RWPE1 (cell line): ENCODE results near the gene OR52B6.

ENCODE experiments used
- CTCF ChIA-PET: fragments of 350-600 bp; sonication (Branson Sonifier 250); formaldehyde crosslinking; extraction: SDS; loops from one replicate; lab custom pipeline; 2021; lab: Yijun Ruan, JAX
- POLR2A ChIA-PET: fragments of 400-600 bp; formaldehyde crosslinking; extraction: SDS; loops from one replicate; lab custom pipeline; 2020; ENCODE audit warnings: antibody characterized with exemption; ENCODE audit not compliant: low non-redundant PET; lab: Yijun Ruan, JAX
- DNase-seq: peaks from one replicate; pipeline ENCODE4 v3.0.0; 2012; ENCODE audit warnings: low spot score
- H3K27ac ChIP-seq: fragments of 450-650 bp; 2 replicates; pipeline ENCODE4 v1.5.1; 2017
- TF ChIP-seq, protein P1 (sequence below): fragments of 450-650 bp; conservative IDR thresholded peaks from 2 replicates; pipeline ENCODE4 v1.5.1; 2017; ENCODE audit warnings: low read depth, mild to moderate bottlenecking

Gene OR52B6

DNA sequence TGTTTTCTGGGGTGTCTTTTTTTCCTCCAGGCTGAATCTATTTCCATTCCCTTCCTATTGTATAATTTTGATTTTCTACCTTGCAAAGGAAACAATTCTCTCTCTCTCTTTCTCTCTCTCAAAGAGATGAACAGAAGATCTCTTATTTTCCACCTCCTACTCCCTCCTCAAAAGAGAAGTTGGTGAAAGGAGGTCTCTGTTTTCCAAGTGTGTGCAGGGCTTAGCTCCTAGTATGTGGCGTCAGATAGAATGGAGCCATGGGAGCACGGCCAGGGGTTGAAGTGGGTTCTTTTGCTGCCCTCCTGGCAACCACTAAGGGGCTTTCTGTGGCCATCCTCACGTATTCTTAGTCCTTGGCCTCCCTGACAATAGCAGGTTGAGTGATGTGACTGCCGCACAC is 44.6 kb downstream of the OR52B6 start:
- H3K27ac ChIP-seq, result no peak overlapping the region
- DNase-seq, result no peak
- ChIA-PET POLR2A (no interaction called here), CTCF (interaction anchor here (0.6 kb wide), 1 partner anchor 16 kb away, joined by 3 read pairs; no protein-coding TSS in a partner anchor)
- TF ChIP-seq, protein P1, sequence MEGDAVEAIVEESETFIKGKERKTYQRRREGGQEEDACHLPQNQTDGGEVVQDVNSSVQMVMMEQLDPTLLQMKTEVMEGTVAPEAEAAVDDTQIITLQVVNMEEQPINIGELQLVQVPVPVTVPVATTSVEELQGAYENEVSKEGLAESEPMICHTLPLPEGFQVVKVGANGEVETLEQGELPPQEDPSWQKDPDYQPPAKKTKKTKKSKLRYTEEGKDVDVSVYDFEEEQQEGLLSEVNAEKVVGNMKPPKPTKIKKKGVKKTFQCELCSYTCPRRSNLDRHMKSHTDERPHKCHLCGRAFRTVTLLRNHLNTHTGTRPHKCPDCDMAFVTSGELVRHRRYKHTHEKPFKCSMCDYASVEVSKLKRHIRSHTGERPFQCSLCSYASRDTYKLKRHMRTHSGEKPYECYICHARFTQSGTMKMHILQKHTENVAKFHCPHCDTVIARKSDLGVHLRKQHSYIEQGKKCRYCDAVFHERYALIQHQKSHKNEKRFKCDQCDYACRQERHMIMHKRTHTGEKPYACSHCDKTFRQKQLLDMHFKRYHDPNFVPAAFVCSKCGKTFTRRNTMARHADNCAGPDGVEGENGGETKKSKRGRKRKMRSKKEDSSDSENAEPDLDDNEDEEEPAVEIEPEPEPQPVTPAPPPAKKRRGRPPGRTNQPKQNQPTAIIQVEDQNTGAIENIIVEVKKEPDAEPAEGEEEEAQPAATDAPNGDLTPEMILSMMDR, result no peak

DNA sequence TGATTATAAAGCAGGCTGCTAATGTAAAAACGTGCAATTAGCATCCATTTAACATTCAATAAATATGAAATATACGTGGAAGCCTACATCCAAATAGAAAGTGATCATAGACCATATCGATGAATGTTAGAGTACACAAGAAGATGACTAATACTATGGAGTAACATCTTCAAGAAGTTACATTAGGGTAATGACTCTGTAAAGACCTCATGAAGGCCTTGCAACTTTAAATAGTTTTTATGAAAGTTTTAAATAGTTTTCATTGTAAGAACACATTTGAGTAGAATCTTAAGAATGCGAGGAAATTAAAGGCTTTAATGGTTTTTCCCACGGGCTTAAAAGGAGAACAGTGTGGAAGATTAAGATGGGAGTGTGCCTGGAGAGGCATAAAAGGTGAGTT is 45.5 kb downstream of the OR52B6 start:
- TF ChIP-seq, protein P1, result no peak
- POLR2A ChIA-PET, result no interaction called here
- H3K27ac ChIP-seq, result no peak overlapping the region
- CTCF ChIA-PET, result no interaction called here
- DNase-seq, result peak; percentile 32

DNA sequence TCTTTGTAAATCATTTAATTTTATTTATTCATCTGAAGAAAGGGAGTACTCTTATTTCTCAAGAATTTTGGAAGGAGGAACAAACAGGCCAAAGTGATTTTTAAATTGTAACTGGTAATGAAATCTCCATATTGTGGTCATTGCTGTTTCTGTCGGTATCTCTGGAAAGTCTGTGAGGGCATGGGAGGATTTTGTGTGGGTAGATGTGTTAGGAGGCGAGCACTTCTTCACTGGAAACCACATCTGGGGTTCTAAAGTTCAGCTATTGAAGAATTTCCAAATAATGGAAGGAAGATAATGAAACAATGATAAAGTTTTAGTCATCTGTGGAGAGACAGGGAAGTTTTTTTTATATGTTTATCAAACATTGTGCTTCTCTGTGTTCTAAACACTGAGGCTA is 50.7 kb downstream of the OR52B6 start:
- ChIA-PET CTCF (no interaction called here), POLR2A (no interaction called here)
- TF ChIP-seq, protein P1, result no peak
- no peak for DNase-seq
- no peak overlapping the region for H3K27ac ChIP-seq
